Astrocyte of the cerebellum (primary cell): ENCODE measurements around the gene CHN2.

ENCODE experiments used
- DNase-seq: peaks from one replicate; pipeline ENCODE4 v3.0.0-alpha.2; 2011; ENCODE audit warnings: low read depth
- H3K4me3 ChIP-seq: 2 replicates; pipeline ENCODE4 v1.5.1; 2011; ENCODE audit warnings: mild to moderate bottlenecking, low read depth, low read length, moderate library complexity
- in situ Hi-C: cut with HindIII; loops from 2 replicates; pipeline ENCODE4 v1.10.0; 2017; ENCODE audit warnings: low sequenced_read_pairs
- TF ChIP-seq, protein P1 (sequence below): IDR thresholded peaks from 2 replicates; pipeline ENCODE4 v1.5.1; 2012; ENCODE audit warnings: low read length, low read depth, moderate library complexity, mild to moderate bottlenecking; ENCODE audit errors: missing control alignments

Gene CHN2

DNA sequence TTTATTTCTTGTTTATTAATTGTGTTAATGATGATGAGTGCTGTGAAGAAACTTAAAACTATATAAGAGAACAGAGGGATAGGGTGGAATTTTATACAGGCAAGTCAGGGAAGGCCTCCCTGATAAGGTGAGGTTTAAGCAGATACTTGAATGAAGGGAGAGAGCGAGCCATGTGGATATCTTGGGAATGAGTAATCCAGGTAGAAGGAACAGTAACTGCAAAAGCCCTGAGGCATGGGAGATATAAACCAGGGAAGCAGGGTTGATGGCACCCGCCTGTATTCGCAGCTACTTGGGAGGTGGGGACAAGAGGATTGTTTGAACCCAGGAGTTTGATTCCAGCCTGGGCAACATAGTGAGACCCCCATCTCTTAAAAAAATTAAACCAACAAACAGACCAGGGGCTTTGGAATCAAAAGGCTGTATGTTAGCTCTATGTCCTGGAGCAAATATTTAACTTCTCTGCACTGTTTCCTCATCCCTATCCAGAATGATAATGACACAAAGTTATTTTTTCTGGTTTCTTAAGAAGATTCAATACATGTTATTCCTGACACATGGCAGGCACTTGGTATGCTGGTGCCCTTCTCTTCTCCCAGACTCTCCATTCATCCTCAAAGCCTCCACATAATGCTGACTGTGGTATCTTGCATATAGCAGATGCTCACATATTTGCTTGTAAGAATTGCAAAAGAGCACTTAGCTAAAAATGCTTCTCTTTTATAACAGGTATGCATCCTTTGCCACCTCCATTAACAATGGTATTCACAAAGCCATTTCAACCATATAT lies 169.3 kb downstream of the CHN2 start:
- TF ChIP-seq, protein P1, sequence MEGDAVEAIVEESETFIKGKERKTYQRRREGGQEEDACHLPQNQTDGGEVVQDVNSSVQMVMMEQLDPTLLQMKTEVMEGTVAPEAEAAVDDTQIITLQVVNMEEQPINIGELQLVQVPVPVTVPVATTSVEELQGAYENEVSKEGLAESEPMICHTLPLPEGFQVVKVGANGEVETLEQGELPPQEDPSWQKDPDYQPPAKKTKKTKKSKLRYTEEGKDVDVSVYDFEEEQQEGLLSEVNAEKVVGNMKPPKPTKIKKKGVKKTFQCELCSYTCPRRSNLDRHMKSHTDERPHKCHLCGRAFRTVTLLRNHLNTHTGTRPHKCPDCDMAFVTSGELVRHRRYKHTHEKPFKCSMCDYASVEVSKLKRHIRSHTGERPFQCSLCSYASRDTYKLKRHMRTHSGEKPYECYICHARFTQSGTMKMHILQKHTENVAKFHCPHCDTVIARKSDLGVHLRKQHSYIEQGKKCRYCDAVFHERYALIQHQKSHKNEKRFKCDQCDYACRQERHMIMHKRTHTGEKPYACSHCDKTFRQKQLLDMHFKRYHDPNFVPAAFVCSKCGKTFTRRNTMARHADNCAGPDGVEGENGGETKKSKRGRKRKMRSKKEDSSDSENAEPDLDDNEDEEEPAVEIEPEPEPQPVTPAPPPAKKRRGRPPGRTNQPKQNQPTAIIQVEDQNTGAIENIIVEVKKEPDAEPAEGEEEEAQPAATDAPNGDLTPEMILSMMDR, result no peak
- in situ Hi-C loops, result no loop called here
- no peak overlapping the region for H3K4me3 ChIP-seq
- DNase-seq, result no peak

DNA sequence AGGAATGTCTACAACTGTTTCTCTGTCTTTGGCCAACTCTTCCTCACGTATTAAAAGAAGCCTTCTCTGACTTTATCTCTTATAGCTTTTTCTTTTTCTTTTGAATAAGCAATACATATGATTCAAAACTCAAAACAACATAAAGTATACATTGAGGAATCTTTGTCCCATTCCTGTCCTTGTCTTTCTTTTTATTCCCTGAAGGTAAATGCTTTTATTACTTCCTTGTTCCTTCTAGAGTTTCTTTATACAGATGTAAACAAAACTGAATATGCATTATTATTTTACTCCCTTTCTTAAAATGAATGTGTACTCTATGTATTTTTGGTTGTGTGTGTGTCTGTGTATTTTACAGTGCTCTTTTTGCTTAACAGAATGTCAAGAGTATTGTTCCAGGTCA lies 170.1 kb downstream of the CHN2 start:
- H3K4me3 ChIP-seq, result no peak overlapping the region
- DNase-seq, result no peak
- TF ChIP-seq, protein P1, result no peak
- in situ Hi-C loops, result no loop called here

DNA sequence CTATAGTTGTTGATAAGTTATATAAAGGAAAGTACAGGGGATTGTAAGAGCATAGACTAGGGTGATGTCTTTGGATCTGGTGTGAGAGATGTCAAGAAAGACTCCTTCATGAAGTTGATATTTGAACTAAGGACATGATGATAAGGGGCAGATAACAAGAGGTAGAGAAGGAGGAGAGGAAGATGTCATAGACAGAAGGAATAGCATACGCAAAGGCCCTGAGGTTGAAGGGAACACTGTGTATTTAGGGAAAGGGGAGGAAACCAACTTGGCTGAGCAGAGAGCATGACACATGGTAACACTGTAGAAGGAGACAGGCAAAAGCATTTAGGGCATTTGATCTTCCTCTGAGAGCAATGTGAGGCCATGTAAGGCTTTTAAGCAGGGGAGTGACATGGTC lies 170.8 kb downstream of the CHN2 start:
- TF ChIP-seq, protein P1, result no peak
- DNase-seq, result no peak
- in situ Hi-C loops, result no loop called here

DNA sequence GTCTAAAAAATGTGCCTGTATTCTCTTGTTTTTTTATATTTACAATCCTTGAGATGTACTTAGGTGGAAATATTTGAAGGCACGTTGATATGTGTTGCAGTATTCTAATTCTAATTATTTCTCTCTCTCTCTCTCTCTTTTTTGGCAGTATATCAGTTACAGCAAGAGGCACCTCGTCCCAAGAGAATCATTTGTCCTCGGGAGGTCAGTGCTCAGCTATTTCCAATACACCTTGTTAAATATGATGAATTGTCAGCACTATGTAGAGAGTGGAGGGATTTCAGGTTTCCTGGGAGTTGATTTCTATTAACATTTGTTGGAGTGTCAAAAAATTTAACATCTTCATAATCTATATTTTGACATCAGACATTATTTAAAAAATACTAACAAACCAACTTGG lies 173.2 kb downstream of the CHN2 start:
- in situ Hi-C loops, result no loop called here
- TF ChIP-seq, protein P1, result no peak
- DNase-seq, result no peak
- H3K4me3 ChIP-seq, result no peak overlapping the region

More for the DNA sequence above, 170.8 kb downstream of the CHN2 start:
- no peak overlapping the region for H3K4me3 ChIP-seq

DNA sequence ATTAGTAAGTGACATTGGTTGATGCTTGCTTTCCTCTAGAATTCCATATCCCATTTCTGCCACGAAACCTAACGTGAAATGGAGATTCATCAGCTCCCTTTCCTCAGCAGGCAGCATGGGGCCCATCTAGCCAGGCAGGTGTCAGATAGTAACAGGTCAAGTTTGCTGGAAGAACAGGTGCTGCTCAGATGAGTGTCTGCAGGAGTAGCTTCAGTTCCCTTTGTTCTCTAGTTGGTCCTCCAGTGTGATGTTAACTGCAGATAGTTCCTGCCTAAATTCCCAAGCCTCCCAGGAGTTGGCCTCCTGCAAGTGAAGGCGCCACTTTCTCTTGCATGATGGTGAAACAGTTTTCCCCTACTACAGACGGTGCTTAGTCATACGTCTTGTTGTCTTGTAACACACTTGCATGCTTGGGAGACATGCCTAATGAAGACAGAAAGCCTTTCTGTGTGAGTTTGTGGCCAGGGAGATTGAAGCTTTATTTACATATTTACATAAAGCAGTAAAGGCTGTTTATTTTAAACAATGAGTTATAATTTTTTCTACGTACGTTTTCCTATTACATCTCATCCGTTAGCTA lies 175.4 kb downstream of the CHN2 start:
- in situ Hi-C loops, result no loop called here
- H3K4me3 ChIP-seq, result no peak overlapping the region
- DNase-seq, result no peak
- TF ChIP-seq, protein P1, result no peak

DNA sequence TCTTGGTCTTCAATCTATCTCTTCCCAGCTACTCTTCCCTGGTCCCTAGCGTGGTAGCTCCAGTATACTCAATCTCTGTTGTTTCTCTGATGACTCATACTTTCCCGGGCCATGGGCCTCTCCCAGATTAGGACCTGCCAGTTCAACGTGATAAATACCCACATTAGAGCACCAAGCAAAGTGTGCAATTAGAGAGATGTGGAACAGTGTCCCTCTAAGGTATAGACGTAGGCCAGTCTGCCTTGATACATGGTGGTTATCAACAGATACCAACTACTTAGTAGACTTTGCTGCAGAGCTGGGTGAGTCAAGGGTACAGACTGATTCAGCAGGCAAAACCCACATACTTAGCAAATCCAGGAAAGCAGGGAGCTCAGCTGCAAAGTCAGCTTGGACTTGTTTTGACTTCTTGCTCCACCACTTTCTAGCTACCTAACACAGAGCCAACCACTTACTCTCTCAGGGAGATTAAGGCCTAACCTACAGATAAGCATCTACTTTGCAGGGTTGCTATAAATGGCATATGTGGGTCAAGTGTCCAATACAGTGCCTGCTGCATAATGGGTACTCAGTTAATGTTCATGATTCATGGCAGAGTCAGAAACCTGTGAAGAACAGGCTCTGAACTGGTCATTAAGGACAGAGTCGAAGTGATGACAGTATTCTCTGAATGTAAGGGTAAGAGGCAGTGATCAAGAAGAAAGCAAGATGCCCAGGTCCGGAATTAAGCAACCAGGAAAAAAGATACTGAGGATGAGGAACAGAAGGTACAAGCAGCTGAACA lies 176.1 kb downstream of the CHN2 start:
- in situ Hi-C loops, result no loop called here
- TF ChIP-seq, protein P1, result no peak
- no peak for DNase-seq
- no peak overlapping the region for H3K4me3 ChIP-seq
